ENCODE data around the gene RUNDC3A. TPM values are rescaled to one million over a fixed set of nuclear protein-coding genes. Genes with fewer than 3 reads are reported as not detected.

RUNDC3A gene
- total RNA-seq, 1 donor from 2014 or later, result 2.0 TPM

DNA sequence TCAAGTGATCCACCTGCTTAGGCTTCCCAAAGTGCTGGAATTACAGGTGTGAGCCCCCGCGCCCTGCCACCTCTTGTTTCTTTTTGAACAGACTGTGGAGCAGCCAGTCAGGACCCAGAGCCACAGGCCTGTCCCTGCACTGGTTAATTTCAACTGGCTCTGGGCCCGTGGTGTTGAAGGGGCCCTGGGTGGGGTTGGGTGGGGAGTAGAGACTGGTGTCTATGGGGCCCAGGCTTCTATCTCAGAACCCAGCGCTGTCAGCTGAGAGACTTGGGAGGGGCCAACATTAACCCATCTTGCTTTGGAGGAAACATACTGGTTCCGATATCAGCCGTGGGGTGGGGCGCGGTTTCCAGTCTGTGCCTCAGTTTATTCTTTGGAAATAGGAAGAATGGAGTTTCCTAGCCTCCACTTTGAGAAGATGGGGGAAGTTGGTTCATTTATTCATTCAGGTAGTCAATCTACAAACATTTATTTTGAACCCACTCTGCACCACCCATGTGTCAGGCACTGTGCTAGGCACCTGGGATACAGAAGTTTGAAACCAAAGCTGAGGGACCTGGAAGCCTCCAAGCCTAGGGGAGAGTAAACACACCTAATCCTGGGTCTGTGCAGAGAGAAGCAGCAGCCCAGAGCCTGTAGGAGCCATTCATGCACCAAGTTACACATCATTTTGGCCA lies 24.9 kb upstream of the RUNDC3A start:
- Histone ChIP-seq H3K9me3 (ENCODE audit: insufficient read depth, low read depth, low read length) (no peaks in the 10 kb centered on the region), H3K9ac (ENCODE audit: low read length) (no peak overlapping the region), H3K4me1 (ENCODE audit: insufficient read depth, low read length) (peaks cover 16% of the 10 kb centered on the region), H3K4me3 (ENCODE audit: insufficient read depth, low read depth, low read length) (no peak overlapping the region), H4K20me1 (ENCODE audit: insufficient read depth, low read length) (no peaks in the 10 kb centered on the region), H3K79me2 (ENCODE audit: insufficient read depth, low read length) (no peaks in the 10 kb centered on the region), H2AFZ (ENCODE audit: low read depth, low read length) (no peak overlapping the region), H3K27ac (ENCODE audit: low read depth, low read length) (no peak overlapping the region), H3K4me2 (ENCODE audit: low read length) (no peak overlapping the region), H3K36me3 (ENCODE audit: insufficient read depth, low read length) (no peaks in the 10 kb centered on the region), H3K27me3 (ENCODE audit: insufficient read depth, low read length) (peaks cover 3% of the 10 kb centered on the region)
- Mint-ChIP-seq H3K9me3 (ENCODE audit: unreplicated experiment) (no peaks in the 10 kb centered on the region), H3K27me3 (ENCODE audit: low read depth, unreplicated experiment) (peaks cover 32% of the 10 kb centered on the region), H3K4me1 (ENCODE audit: low read depth, unreplicated experiment) (peaks cover 10% of the 10 kb centered on the region), H3K36me3 (ENCODE audit: low read depth, unreplicated experiment) (peaks cover 5% of the 10 kb centered on the region), H3K27ac (ENCODE audit: unreplicated experiment) (no peak overlapping the region), H3K4me3 (ENCODE audit: unreplicated experiment) (no peak overlapping the region)
- no peak for DNase-seq (ENCODE audit: low read depth)
- no peak for FAIRE-seq
- TF ChIP-seq EZH2 (IDR thresholded peaks at IDR 0.05; ENCODE audit: insufficient read depth, low read length), result no peak
- TF ChIP-seq, protein P1, sequence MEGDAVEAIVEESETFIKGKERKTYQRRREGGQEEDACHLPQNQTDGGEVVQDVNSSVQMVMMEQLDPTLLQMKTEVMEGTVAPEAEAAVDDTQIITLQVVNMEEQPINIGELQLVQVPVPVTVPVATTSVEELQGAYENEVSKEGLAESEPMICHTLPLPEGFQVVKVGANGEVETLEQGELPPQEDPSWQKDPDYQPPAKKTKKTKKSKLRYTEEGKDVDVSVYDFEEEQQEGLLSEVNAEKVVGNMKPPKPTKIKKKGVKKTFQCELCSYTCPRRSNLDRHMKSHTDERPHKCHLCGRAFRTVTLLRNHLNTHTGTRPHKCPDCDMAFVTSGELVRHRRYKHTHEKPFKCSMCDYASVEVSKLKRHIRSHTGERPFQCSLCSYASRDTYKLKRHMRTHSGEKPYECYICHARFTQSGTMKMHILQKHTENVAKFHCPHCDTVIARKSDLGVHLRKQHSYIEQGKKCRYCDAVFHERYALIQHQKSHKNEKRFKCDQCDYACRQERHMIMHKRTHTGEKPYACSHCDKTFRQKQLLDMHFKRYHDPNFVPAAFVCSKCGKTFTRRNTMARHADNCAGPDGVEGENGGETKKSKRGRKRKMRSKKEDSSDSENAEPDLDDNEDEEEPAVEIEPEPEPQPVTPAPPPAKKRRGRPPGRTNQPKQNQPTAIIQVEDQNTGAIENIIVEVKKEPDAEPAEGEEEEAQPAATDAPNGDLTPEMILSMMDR (IDR thresholded peaks at IDR 0.05; ENCODE audit: insufficient read depth, low read depth, low read length), result no peak

DNA sequence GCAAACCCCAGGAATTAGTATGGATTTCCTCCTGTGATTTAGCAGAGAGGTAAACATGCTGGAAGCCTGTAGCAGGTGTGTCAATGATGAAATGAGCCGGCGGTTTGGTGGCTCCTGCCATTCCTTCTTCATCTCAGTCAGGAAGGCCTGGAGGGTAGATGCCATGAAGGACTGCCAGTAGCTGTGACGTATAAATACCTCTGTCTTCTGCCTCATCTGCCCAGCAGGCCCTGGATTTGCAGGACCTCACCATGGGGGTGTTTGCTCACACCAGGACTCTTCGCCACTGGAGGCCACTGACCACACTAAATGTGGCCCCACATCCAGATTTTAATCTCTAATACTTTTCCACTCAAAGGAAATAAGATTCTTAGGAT lies 24.4 kb upstream of the RUNDC3A start:
- H3K4me2 ChIP-seq (ENCODE audit: low read length), result no peak overlapping the region
- no peak for TF ChIP-seq EZH2 (IDR thresholded peaks at IDR 0.05; ENCODE audit: insufficient read depth, low read length)
- TF ChIP-seq, protein P1 (IDR thresholded peaks at IDR 0.05; ENCODE audit: insufficient read depth, low read depth, low read length), result no peak
- Mint-ChIP-seq H3K27me3 (ENCODE audit: low read depth, unreplicated experiment) (peaks cover 33% of the 10 kb centered on the region), H3K9me3 (ENCODE audit: unreplicated experiment) (no peaks in the 10 kb centered on the region), H3K4me3 (ENCODE audit: unreplicated experiment) (no peak overlapping the region), H3K27ac (ENCODE audit: unreplicated experiment) (no peak overlapping the region), H3K36me3 (ENCODE audit: low read depth, unreplicated experiment) (peaks cover 5% of the 10 kb centered on the region), H3K4me1 (ENCODE audit: low read depth, unreplicated experiment) (peaks cover 10% of the 10 kb centered on the region)
- no peak overlapping the region for H2AFZ ChIP-seq (ENCODE audit: low read depth, low read length)
- H3K9ac ChIP-seq (ENCODE audit: low read length), result no peak overlapping the region
- no peaks in the 10 kb centered on the region for H3K9me3 ChIP-seq (ENCODE audit: insufficient read depth, low read depth, low read length)
- H4K20me1 ChIP-seq (ENCODE audit: insufficient read depth, low read length), result no peaks in the 10 kb centered on the region
- H3K4me1 ChIP-seq (ENCODE audit: insufficient read depth, low read length), result peaks cover 16% of the 10 kb centered on the region
- FAIRE-seq (no peak), DNase-seq (ENCODE audit: low read depth) (no peak)
- peaks cover 3% of the 10 kb centered on the region for H3K27me3 ChIP-seq (ENCODE audit: insufficient read depth, low read length)
- no peak overlapping the region for H3K27ac ChIP-seq (ENCODE audit: low read depth, low read length)
- H3K4me3 ChIP-seq (ENCODE audit: insufficient read depth, low read depth, low read length), result no peak overlapping the region
- no peaks in the 10 kb centered on the region for H3K36me3 ChIP-seq (ENCODE audit: insufficient read depth, low read length)
- H3K79me2 ChIP-seq (ENCODE audit: insufficient read depth, low read length), result no peaks in the 10 kb centered on the region

DNA sequence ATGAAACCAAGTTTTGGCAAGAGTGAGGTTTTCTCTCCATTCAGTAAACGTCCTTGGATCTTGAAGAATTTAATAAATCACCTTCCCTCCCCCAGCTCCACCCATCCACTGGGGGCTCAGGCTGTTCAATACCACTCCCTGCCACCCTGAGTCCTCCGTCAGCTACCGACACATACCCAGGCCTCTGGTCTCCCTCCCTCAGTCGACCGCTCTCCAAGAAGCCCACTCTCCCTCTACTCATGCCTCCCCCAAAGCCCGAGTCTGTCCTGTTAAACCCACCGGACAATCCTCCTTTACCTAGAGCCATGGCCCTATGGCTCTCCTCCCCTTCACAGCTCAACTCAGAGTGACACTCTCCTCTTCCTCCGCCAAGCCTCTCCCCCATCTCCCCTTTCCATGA lies 20.8 kb upstream of the RUNDC3A start:
- no peak overlapping the region for H3K4me2 ChIP-seq (ENCODE audit: low read length)
- H3K9me3 Mint-ChIP-seq (ENCODE audit: unreplicated experiment), result no peaks in the 10 kb centered on the region
- H3K36me3 Mint-ChIP-seq (ENCODE audit: low read depth, unreplicated experiment), result peaks cover 5% of the 10 kb centered on the region
- no peak overlapping the region for H3K27ac Mint-ChIP-seq (ENCODE audit: unreplicated experiment)
- H3K36me3 ChIP-seq (ENCODE audit: insufficient read depth, low read length), result no peaks in the 10 kb centered on the region
- H3K4me3 Mint-ChIP-seq (ENCODE audit: unreplicated experiment), result no peak overlapping the region
- H3K27me3 Mint-ChIP-seq (ENCODE audit: low read depth, unreplicated experiment), result peaks cover 43% of the 10 kb centered on the region
- H3K4me3 ChIP-seq (ENCODE audit: insufficient read depth, low read depth, low read length), result no peak overlapping the region
- TF ChIP-seq EZH2 (IDR thresholded peaks at IDR 0.05; ENCODE audit: insufficient read depth, low read length), result no peak
- TF ChIP-seq, protein P1 (IDR thresholded peaks at IDR 0.05; ENCODE audit: insufficient read depth, low read depth, low read length), result no peak
- H3K4me1 ChIP-seq (ENCODE audit: insufficient read depth, low read length), result no peaks in the 10 kb centered on the region
- no peak for FAIRE-seq
- DNase-seq (ENCODE audit: low read depth), result no peak
- H3K9me3 ChIP-seq (ENCODE audit: insufficient read depth, low read depth, low read length), result no peaks in the 10 kb centered on the region
- H3K4me1 Mint-ChIP-seq (ENCODE audit: low read depth, unreplicated experiment), result no peaks in the 10 kb centered on the region
- no peak overlapping the region for H3K27ac ChIP-seq (ENCODE audit: low read depth, low read length)
- H3K79me2 ChIP-seq (ENCODE audit: insufficient read depth, low read length), result no peaks in the 10 kb centered on the region
- H4K20me1 ChIP-seq (ENCODE audit: insufficient read depth, low read length), result no peaks in the 10 kb centered on the region
- peaks cover 6% of the 10 kb centered on the region for H3K27me3 ChIP-seq (ENCODE audit: insufficient read depth, low read length)
- no peak overlapping the region for H2AFZ ChIP-seq (ENCODE audit: low read depth, low read length)
- no peak overlapping the region for H3K9ac ChIP-seq (ENCODE audit: low read length)

Data from astrocyte (in vitro differentiated cells and primary cell).